HCT116 (cell line): ENCODE data around the gene DEFB129. TPM values are rescaled to one million over a fixed set of nuclear protein-coding genes. Genes with fewer than 3 reads are reported as not detected.

Experiments used
- ATAC-seq: fragments of 200-7000 bp; cut with Tn5 transposase; 2 replicates; pipeline ENCODE4 v1.9.1; 2020; ENCODE audit warnings: mild to moderate bottlenecking, moderate library complexity
- BruUV-seq: library from RNA; stranded (reverse); fragments of 400-500 nt; replicated peaks from 2 replicates; lab custom pipeline; 2021; lab: Mats Ljungman, UMichigan
- CTCF ChIA-PET: fragments of 300-600 bp; sonication (Branson Sonifier 250); formaldehyde crosslinking; loops from one replicate; lab custom pipeline; 2021; ENCODE audit warnings: antibody characterized with exemption; lab: Charles Lee
- POLR2A ChIA-PET: fragments of 300-600, 350-600 bp; sonication (Branson Sonifier 250); formaldehyde crosslinking; loops from one replicate; lab custom pipeline; 2021; ENCODE audit warnings: antibody characterized with exemption; lab: Charles Lee
- RAD21 ChIA-PET, 2 experiments: fragments of 300-600 bp; sonication (Branson Sonifier 250); formaldehyde crosslinking; loops; one replicate each; lab custom pipeline; 2023; ENCODE audit warnings: low total read pairs in 2 of 2; ENCODE audit not compliant: uncharacterized antibody in 2 of 2, unreplicated experiment in 2 of 2, low non-redundant PET in 1 of 2; lab: Charles Lee
- DNase-seq: peaks from one replicate; pipeline ENCODE4 v3.0.0-alpha.2; 2010; ENCODE audit warnings: low read depth, low spot score
- H2AFZ ChIP-seq: fragments of 200-600 bp; shearing (Covaris generic), sonication (generic); 2 replicates; pipeline ENCODE4 v1.6.1; 2017; ENCODE audit warnings: low read depth, mixed run types, mixed read lengths, antibody characterized with exemption, low read length; ENCODE audit not compliant: poor library complexity, severe bottlenecking
- H3K27ac ChIP-seq: 2 replicates; pipeline ENCODE4 v1.5.1; 2012; ENCODE audit warnings: low read depth, low read length
- H3K27me3 ChIP-seq: fragments of 200-600 bp; sonication (generic); 2 replicates; pipeline ENCODE4 v1.6.1; 2016; ENCODE audit warnings: mixed run types, low read length, mixed read lengths; ENCODE audit not compliant: insufficient read depth
- H3K36me3 ChIP-seq, 2 experiments: fragments of 200-500 bp in 1 of 2; fragments of 200-600 bp in 1 of 2; sonication (Bioruptor generic) in 1 of 2; sonication (generic) in 1 of 2; 2 replicates each; pipeline versions ENCODE4 v1.5.1 to v1.6.1; 2014 to 2016; ENCODE audit warnings: low read length in 2 of 2, inconsistent platforms in 1 of 2, mixed read lengths in 1 of 2, mixed run types in 1 of 2; ENCODE audit not compliant: insufficient read depth in 2 of 2, control insufficient read depth in 1 of 2
- H3K4me1 ChIP-seq, 2 experiments: fragments of 200-600 bp in 1 of 2; sonication (generic) in 1 of 2; 2 replicates each; pipeline versions ENCODE4 v1.5.1 to v1.6.1; 2012 to 2017; ENCODE audit warnings: low read length in 2 of 2, inconsistent platforms in 1 of 2, mild to moderate bottlenecking in 1 of 2, mixed read lengths in 1 of 2, mixed run types in 1 of 2, moderate library complexity in 1 of 2; ENCODE audit not compliant: insufficient read depth in 2 of 2, control insufficient read depth in 1 of 2
- H3K4me2 ChIP-seq: fragments of 200-600 bp; sonication (generic); 2 replicates; pipeline ENCODE4 v1.6.1; 2017; ENCODE audit warnings: mixed run types, low read length, mixed read lengths
- H3K4me3 ChIP-seq, 2 experiments: fragments of 200-600 bp in 1 of 2; sonication (generic) in 1 of 2; replicated peaks in 1 of 2; 2 replicates each; pipeline ENCODE4 v1.5.1; 2011 to 2016; ENCODE audit warnings: low read length in 2 of 2, control low read depth in 1 of 2, low read depth in 1 of 2, mild to moderate bottlenecking in 1 of 2, mixed read lengths in 1 of 2, mixed run types in 1 of 2
- H3K79me2 ChIP-seq: fragments of 200-600 bp; sonication (generic); 2 replicates; pipeline ENCODE4 v1.6.1; 2017; ENCODE audit warnings: mild to moderate bottlenecking, mixed run types, low read length, moderate library complexity, mixed read lengths; ENCODE audit not compliant: insufficient read depth
- H3K9ac ChIP-seq: fragments of 200-600 bp; sonication (generic); 2 replicates; pipeline ENCODE4 v1.6.1; 2016; ENCODE audit warnings: low read length, mixed read lengths
- H3K9me2 ChIP-seq: fragments of 200-600 bp; sonication (generic), shearing (Covaris generic); 2 replicates; pipeline ENCODE4 v1.6.1; 2017; ENCODE audit warnings: mixed run types, mild to moderate bottlenecking, moderate library complexity; ENCODE audit not compliant: insufficient read depth
- H3K9me3 ChIP-seq, 2 experiments: fragments of 200-500 bp in 1 of 2; fragments of 200-600 bp in 1 of 2; sonication (Bioruptor generic) in 1 of 2; sonication (generic) in 1 of 2; 2 replicates each; pipeline ENCODE4 v1.6.1; 2014 to 2017; ENCODE audit warnings: low read length in 2 of 2, mixed read lengths in 2 of 2, inconsistent platforms in 1 of 2, low read depth in 1 of 2, mild to moderate bottlenecking in 1 of 2, mixed run types in 1 of 2, moderate library complexity in 1 of 2; ENCODE audit not compliant: control insufficient read depth in 1 of 2, insufficient read depth in 1 of 2
- H4K20me1 ChIP-seq: fragments of 200-600 bp; sonication (generic), shearing (Covaris generic); 2 replicates; pipeline ENCODE4 v1.6.1; 2017; ENCODE audit warnings: mixed run types, mild to moderate bottlenecking, moderate library complexity; ENCODE audit not compliant: insufficient read depth
- CBX3 ChIP-seq: IDR thresholded peaks from 2 replicates; pipeline ENCODE4 v1.6.1; 2012; ENCODE audit warnings: low read depth
- EGR1 ChIP-seq: IDR thresholded peaks from 2 replicates; pipeline ENCODE4 v1.6.1; 2012; ENCODE audit warnings: low read depth
- ELF1 ChIP-seq: IDR thresholded peaks from 2 replicates; pipeline ENCODE4 v1.6.1; 2012; ENCODE audit warnings: low read depth, borderline replicate concordance
- EZH2 ChIP-seq: fragments of 200-600 bp; sonication (generic); IDR thresholded peaks from 2 replicates; pipeline ENCODE4 v1.6.1; 2017; ENCODE audit warnings: antibody characterized with exemption, mixed run types
- EZH2phosphoT487 ChIP-seq: fragments of 200-600 bp; IDR thresholded peaks from 2 replicates; pipeline ENCODE4 v1.6.1; 2018; ENCODE audit warnings: antibody characterized with exemption, borderline replicate concordance
- FOSL1 ChIP-seq: IDR thresholded peaks from 2 replicates; pipeline ENCODE4 v1.6.1; 2012; ENCODE audit warnings: low read depth
- POLR2A ChIP-seq: IDR thresholded peaks from 2 replicates; pipeline ENCODE4 v1.7.0; 2011; ENCODE audit warnings: borderline replicate concordance; ENCODE audit not compliant: insufficient read depth, insufficient read length; ENCODE audit errors: extremely low read depth
- POLR2AphosphoS5 ChIP-seq: IDR thresholded peaks from 2 replicates; pipeline ENCODE4 v1.6.1; 2011; ENCODE audit warnings: mild to moderate bottlenecking, low read depth, low read length, moderate library complexity
- RAD21 ChIP-seq: IDR thresholded peaks from 2 replicates; pipeline ENCODE4 v1.6.1; 2012; ENCODE audit warnings: low read depth, mild to moderate bottlenecking
- SIN3A ChIP-seq: IDR thresholded peaks from 2 replicates; pipeline ENCODE4 v1.6.1; 2012; ENCODE audit warnings: low read depth
- SP1 ChIP-seq: IDR thresholded peaks from 2 replicates; pipeline ENCODE4 v1.6.1; 2012; ENCODE audit warnings: low read depth
- TCF7L2 ChIP-seq: IDR thresholded peaks from 2 replicates; pipeline ENCODE4 v1.7.0; 2011; ENCODE audit warnings: borderline replicate concordance, inconsistent platforms; ENCODE audit not compliant: insufficient read depth, insufficient read length; ENCODE audit errors: extremely low read depth
- YY1 ChIP-seq: IDR thresholded peaks from 2 replicates; pipeline ENCODE4 v1.6.1; 2011; ENCODE audit warnings: low read length, low read depth, moderate library complexity, mild to moderate bottlenecking; ENCODE audit not compliant: insufficient replicate concordance; ENCODE audit errors: extremely low read depth
- ZFX ChIP-seq: fragments of 450-650 bp; IDR thresholded peaks from 2 replicates; pipeline ENCODE4 v1.6.1; 2017
- ZNF274 ChIP-seq: fragments of 200-500 bp; sonication (Bioruptor generic); IDR thresholded peaks from 2 replicates; pipeline ENCODE4 v1.6.1; 2014; ENCODE audit warnings: mild to moderate bottlenecking, low read depth, low read length, inconsistent platforms
- intact Hi-C: fragments of 100-400 bp; cut with micrococcal nuclease; formaldehyde crosslinking; loops from 2 replicates; pipeline ENCODE4 v1.10.0; 2022
- total RNA-seq: library from RNA; stranded (reverse); gene quantifications from one replicate; pipeline ENCODE4 v1.2.1, GENCODE V29; 2021; ENCODE audit not compliant: unreplicated experiment
- TF ChIP-seq, protein P1 (sequence below), 3 experiments: fragments of 200-600 bp in 1 of 3; sonication (generic) in 1 of 3; IDR thresholded peaks in 2 of 3; conservative IDR thresholded peaks in 1 of 3; 2 replicates each; pipeline ENCODE4 v1.5.1; 2012 to 2017; ENCODE audit warnings: low read depth in 2 of 3, low read length in 2 of 3, antibody characterized with exemption in 1 of 3, borderline replicate concordance in 1 of 3, control low read depth in 1 of 3, mild to moderate bottlenecking in 1 of 3, mixed read lengths in 1 of 3, mixed run types in 1 of 3, moderate library complexity in 1 of 3; ENCODE audit not compliant: insufficient read depth in 1 of 3
- TF ChIP-seq, protein P2 (sequence below): IDR thresholded peaks from 2 replicates; pipeline ENCODE4 v1.6.1; 2012; ENCODE audit warnings: low read depth
- TF ChIP-seq, protein P3 (sequence below): IDR thresholded peaks from 2 replicates; pipeline ENCODE4 v1.6.1; 2012
- TF ChIP-seq, protein P4 (sequence below): IDR thresholded peaks from 2 replicates; pipeline ENCODE4 v1.6.1; 2012
- TF ChIP-seq, protein P5 (sequence below): IDR thresholded peaks from 2 replicates; pipeline ENCODE4 v1.6.1; 2011; ENCODE audit warnings: mild to moderate bottlenecking, low read length, moderate library complexity; ENCODE audit not compliant: insufficient replicate concordance; ENCODE audit errors: extremely low read depth

Gene DEFB129
- total RNA-seq, 1 experiment from 2014 or later, result not detected

DNA sequence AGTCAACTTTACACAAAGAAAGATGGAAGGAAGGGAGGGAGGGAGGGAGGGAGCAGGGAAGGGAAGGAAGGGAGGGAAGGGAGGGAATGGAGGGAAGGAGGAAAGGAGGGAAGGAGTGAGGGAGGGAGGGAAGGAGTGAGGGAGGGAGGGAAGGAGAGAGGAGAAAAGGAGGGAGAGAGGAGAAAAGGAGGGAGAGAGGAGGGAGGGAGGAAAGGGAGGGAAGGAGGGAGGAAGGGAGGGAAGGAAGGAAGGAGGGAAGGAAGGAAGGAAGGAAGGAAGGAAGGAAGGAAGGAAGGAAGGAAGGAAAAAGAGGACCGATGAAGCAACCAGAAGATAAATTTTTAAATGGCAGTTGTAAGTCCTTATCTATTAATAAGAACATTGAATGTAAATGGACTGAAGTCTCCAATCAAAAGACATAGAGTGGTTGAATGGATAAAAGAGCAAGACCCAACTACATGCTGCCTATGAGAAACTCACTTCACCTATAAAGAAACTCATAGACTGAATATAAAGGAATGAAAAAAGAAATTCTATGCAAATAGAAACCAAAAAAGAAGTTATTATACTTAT is 5.7 kb upstream of the DEFB129 start:
- intact Hi-C loops, result no loop called here
- no peaks in the 10 kb centered on the region for H3K9me3 ChIP-seq
- no peak overlapping the region for H3K4me2 ChIP-seq
- ChIA-PET RAD21 (no interaction called here), CTCF (interaction anchor here (0.7 kb wide), 1 partner anchor 540 kb away, joined by 5 read pairs; no protein-coding TSS in a partner anchor)
- no peak for DNase-seq
- H3K27ac ChIP-seq, result no peak overlapping the region
- H4K20me1 ChIP-seq, result no peaks in the 10 kb centered on the region
- TF ChIP-seq RAD21, result no peak
- TF ChIP-seq, protein P1, sequence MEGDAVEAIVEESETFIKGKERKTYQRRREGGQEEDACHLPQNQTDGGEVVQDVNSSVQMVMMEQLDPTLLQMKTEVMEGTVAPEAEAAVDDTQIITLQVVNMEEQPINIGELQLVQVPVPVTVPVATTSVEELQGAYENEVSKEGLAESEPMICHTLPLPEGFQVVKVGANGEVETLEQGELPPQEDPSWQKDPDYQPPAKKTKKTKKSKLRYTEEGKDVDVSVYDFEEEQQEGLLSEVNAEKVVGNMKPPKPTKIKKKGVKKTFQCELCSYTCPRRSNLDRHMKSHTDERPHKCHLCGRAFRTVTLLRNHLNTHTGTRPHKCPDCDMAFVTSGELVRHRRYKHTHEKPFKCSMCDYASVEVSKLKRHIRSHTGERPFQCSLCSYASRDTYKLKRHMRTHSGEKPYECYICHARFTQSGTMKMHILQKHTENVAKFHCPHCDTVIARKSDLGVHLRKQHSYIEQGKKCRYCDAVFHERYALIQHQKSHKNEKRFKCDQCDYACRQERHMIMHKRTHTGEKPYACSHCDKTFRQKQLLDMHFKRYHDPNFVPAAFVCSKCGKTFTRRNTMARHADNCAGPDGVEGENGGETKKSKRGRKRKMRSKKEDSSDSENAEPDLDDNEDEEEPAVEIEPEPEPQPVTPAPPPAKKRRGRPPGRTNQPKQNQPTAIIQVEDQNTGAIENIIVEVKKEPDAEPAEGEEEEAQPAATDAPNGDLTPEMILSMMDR (IDR thresholded peaks at IDR 0.05 in 2 of 3, conservative IDR thresholded peaks at IDR 0.05 in 1 of 3; ENCODE audit: borderline replicate concordance in 1 of 3, insufficient read depth in 1 of 3, low read depth in 2 of 3, low read length in 2 of 3), result no peak
- no peak for TF ChIP-seq EGR1
- no peak for TF ChIP-seq CBX3
- TF ChIP-seq EZH2phosphoT487, result no peak
- no peak for TF ChIP-seq ZFX
- TF ChIP-seq, protein P2, sequence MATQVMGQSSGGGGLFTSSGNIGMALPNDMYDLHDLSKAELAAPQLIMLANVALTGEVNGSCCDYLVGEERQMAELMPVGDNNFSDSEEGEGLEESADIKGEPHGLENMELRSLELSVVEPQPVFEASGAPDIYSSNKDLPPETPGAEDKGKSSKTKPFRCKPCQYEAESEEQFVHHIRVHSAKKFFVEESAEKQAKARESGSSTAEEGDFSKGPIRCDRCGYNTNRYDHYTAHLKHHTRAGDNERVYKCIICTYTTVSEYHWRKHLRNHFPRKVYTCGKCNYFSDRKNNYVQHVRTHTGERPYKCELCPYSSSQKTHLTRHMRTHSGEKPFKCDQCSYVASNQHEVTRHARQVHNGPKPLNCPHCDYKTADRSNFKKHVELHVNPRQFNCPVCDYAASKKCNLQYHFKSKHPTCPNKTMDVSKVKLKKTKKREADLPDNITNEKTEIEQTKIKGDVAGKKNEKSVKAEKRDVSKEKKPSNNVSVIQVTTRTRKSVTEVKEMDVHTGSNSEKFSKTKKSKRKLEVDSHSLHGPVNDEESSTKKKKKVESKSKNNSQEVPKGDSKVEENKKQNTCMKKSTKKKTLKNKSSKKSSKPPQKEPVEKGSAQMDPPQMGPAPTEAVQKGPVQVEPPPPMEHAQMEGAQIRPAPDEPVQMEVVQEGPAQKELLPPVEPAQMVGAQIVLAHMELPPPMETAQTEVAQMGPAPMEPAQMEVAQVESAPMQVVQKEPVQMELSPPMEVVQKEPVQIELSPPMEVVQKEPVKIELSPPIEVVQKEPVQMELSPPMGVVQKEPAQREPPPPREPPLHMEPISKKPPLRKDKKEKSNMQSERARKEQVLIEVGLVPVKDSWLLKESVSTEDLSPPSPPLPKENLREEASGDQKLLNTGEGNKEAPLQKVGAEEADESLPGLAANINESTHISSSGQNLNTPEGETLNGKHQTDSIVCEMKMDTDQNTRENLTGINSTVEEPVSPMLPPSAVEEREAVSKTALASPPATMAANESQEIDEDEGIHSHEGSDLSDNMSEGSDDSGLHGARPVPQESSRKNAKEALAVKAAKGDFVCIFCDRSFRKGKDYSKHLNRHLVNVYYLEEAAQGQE, result no peak
- no peak for TF ChIP-seq ZNF274
- no peak for TF ChIP-seq FOSL1
- no peak for TF ChIP-seq SIN3A
- TF ChIP-seq EZH2, result no peak
- TF ChIP-seq, protein P3, sequence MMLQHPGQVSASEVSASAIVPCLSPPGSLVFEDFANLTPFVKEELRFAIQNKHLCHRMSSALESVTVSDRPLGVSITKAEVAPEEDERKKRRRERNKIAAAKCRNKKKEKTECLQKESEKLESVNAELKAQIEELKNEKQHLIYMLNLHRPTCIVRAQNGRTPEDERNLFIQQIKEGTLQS, result no peak
- TF ChIP-seq SP1, result no peak
- TF ChIP-seq ELF1, result no peak
- no peak for TF ChIP-seq POLR2AphosphoS5
- TF ChIP-seq YY1, result no peak
- TF ChIP-seq TCF7L2, result no peak
- TF ChIP-seq POLR2A, result no peak
- TF ChIP-seq, protein P4, sequence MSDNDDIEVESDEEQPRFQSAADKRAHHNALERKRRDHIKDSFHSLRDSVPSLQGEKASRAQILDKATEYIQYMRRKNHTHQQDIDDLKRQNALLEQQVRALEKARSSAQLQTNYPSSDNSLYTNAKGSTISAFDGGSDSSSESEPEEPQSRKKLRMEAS, result no peak
- TF ChIP-seq, protein P5, sequence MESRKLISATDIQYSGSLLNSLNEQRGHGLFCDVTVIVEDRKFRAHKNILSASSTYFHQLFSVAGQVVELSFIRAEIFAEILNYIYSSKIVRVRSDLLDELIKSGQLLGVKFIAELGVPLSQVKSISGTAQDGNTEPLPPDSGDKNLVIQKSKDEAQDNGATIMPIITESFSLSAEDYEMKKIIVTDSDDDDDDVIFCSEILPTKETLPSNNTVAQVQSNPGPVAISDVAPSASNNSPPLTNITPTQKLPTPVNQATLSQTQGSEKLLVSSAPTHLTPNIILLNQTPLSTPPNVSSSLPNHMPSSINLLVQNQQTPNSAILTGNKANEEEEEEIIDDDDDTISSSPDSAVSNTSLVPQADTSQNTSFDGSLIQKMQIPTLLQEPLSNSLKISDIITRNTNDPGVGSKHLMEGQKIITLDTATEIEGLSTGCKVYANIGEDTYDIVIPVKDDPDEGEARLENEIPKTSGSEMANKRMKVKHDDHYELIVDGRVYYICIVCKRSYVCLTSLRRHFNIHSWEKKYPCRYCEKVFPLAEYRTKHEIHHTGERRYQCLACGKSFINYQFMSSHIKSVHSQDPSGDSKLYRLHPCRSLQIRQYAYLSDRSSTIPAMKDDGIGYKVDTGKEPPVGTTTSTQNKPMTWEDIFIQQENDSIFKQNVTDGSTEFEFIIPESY, result no peak
- TF ChIP-seq, all 23 proteins: peak for 0
- Histone ChIP-seq H2AFZ (no peak overlapping the region), H3K36me3 (no peaks in the 10 kb centered on the region), H3K9me2 (no peaks in the 10 kb centered on the region), H3K4me3 (no peak overlapping the region), H3K27me3 (peaks cover 17% of the 10 kb centered on the region; the same call in 1 of the 2 replicates), H3K4me1 (no peaks in the 10 kb centered on the region), H3K79me2 (no peaks in the 10 kb centered on the region), H3K9ac (no peak overlapping the region)
- POLR2A ChIA-PET, result no interaction called here
- no TSS peak for BruUV-seq
- ATAC-seq, result no peak
